Left kidney (tissue), 2 donors: Measurements from ENCODE around the gene PNPLA2. TPM values are rescaled to one million over a fixed set of nuclear protein-coding genes. Genes with fewer than 3 reads are reported as not detected.

ENCODE experiments used
- DNase-seq: peaks from one replicate; pipeline ENCODE4 v3.0.0-alpha.2; 2013
- polyA plus RNA-seq: library from polyadenylated mRNA; unstranded; fragments of 120-200 nt; gene quantifications from one replicate; pipeline ENCODE4 v1.2.1, GENCODE V29; 2013; ENCODE audit not compliant: insufficient read length

PNPLA2 gene
- polyA plus RNA-seq, 1 donor = 40.9 TPM

- no peak for DNase-seq
Observed at GRCh38 chr11:870418-870817, 51.7 kb downstream of the PNPLA2 start.

- no peak for DNase-seq
Observed at GRCh38 chr11:871472-871871, 52.8 kb downstream of the PNPLA2 start.

DNA sequence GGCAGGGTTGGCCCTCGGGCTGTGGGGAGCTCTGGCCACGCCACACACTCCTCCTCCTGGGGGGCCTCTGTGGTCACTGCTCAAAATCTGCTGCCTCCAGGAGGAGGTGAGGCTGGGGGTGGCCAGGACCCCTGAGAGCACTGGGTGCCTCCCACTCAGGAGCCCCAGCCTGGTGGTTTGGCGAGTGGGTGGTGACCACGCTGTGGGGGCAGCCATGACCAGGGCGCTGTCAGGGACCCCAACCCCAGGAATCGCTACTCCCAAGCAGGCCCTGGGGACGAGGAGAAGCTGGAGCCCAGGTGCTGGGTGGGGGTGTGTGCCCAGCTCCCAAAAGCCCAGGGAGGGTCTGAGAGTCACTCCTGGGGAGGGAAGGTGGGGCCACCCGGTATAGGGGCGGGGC lies 54.1 kb downstream of the PNPLA2 start:
- no peak for DNase-seq

DNA sequence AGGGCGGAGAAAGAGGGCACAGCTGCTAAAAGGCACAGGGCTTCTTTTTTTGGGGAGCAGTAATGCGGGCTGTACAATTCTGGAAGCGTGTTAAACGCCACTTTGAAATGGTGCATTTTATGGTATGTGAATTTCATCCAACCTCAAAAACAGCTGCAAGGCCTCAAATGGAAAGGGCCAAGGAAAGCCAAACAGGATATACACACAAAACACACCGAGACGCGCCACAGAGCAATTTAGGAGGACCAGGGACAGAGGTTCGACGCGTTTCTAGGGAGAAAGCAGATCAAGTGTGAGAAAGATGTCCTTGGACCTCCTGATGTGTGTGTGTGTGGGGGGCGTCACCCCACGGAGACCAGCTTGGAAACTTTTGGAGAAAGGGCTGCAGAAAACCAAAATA lies 55.0 kb downstream of the PNPLA2 start:
- no peak for DNase-seq

Other genes with a start within 250 kb of the PNPLA2 start
- gene PHRF1, start 242.4 kb upstream of the PNPLA2 start, polyA plus RNA-seq = 20.6 TPM
- gene IRF7, start 203.0 kb upstream of the PNPLA2 start, polyA plus RNA-seq = 6.4 TPM
- gene CDHR5, start 194.0 kb upstream of the PNPLA2 start, polyA plus RNA-seq = 46.0 TPM
- 0.67 TPM for gene SCT, start 191.7 kb upstream of the PNPLA2 start, polyA plus RNA-seq
- gene DRD4, start 181.6 kb upstream of the PNPLA2 start, polyA plus RNA-seq = 1.1 TPM
- 45.6 TPM for gene DEAF1, start 123.7 kb upstream of the PNPLA2 start, polyA plus RNA-seq
- 56.5 TPM for gene TMEM80, start 123.1 kb upstream of the PNPLA2 start, polyA plus RNA-seq
- gene EPS8L2, start 112.7 kb upstream of the PNPLA2 start, polyA plus RNA-seq = 115 TPM
- gene TALDO1, start 71.5 kb upstream of the PNPLA2 start, polyA plus RNA-seq = 116 TPM
- 65.7 TPM for gene GATD1, start 41.4 kb upstream of the PNPLA2 start, polyA plus RNA-seq
- gene CEND1, start 28.8 kb upstream of the PNPLA2 start, polyA plus RNA-seq = 0.27 TPM
- gene SLC25A22, start 20.6 kb upstream of the PNPLA2 start, polyA plus RNA-seq = 13.0 TPM
- gene PIDD1, start 13.7 kb upstream of the PNPLA2 start, polyA plus RNA-seq = 10.1 TPM
- gene RPLP2, start 8.9 kb upstream of the PNPLA2 start, polyA plus RNA-seq = 855 TPM
- 9.9 TPM for gene CRACR2B, start 9.0 kb downstream of the PNPLA2 start, polyA plus RNA-seq
- 145 TPM for gene CD151, start 14.0 kb downstream of the PNPLA2 start, polyA plus RNA-seq
- gene POLR2L, start 23.6 kb downstream of the PNPLA2 start, polyA plus RNA-seq = 71.9 TPM
- 55.9 TPM for gene TSPAN4, start 23.9 kb downstream of the PNPLA2 start, polyA plus RNA-seq
- gene CHID1, start 91.9 kb downstream of the PNPLA2 start, polyA plus RNA-seq = 100 TPM
- 114 TPM for gene AP2A2, start 107.0 kb downstream of the PNPLA2 start, polyA plus RNA-seq
- gene MUC6, start 217.8 kb downstream of the PNPLA2 start, polyA plus RNA-seq = 26.8 TPM